Ammon's horn (tissue), 1 donor: Measurements from ENCODE around the gene ALOX15B.
A peak's percentile ranks its signal among the peaks of the same experiment; 100 is the strongest.
"Not testable (repeated sequence)": the region's sequence is repeated elsewhere in the genome, so short reads cannot be mapped to it uniquely, and the experiment has no call there.

Experiments
- DNase-seq: peaks from one replicate; pipeline ENCODE4 v3.0.0-alpha.2; 2016; ENCODE audit warnings: low spot score

Gene ALOX15B

DNA sequence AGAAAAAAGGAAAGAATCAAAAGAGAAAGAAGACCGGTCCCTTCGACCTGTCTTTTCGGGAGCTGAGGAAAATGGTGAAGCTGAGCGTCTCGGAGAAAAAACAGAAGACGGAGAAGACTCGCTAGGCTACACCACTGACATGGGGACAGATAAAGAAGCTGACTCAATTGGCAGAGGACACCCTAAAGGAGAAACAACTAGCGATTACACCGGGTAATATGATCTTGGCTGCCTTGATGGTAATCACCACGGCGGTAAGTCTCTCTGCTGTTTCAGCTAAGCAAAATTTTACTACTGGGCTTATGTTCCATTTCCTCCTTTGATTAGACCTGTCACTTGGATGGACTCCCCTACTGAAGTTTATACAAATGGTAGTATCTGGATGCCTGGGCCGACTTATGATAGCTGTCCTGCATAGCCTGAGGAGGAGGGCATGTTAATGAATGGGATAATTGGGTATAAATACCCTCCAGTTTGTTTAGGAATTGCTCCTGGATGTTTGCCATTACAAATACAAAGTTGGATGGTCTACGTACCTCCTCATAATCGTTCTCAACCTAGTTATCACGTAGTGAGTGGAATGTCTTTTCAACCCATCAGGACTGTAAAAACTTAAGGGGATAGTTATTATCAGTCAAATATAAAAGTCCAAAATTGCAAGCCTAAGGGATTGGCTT lies 24.1 kb downstream of the ALOX15B start:
- no peak for DNase-seq

DNA sequence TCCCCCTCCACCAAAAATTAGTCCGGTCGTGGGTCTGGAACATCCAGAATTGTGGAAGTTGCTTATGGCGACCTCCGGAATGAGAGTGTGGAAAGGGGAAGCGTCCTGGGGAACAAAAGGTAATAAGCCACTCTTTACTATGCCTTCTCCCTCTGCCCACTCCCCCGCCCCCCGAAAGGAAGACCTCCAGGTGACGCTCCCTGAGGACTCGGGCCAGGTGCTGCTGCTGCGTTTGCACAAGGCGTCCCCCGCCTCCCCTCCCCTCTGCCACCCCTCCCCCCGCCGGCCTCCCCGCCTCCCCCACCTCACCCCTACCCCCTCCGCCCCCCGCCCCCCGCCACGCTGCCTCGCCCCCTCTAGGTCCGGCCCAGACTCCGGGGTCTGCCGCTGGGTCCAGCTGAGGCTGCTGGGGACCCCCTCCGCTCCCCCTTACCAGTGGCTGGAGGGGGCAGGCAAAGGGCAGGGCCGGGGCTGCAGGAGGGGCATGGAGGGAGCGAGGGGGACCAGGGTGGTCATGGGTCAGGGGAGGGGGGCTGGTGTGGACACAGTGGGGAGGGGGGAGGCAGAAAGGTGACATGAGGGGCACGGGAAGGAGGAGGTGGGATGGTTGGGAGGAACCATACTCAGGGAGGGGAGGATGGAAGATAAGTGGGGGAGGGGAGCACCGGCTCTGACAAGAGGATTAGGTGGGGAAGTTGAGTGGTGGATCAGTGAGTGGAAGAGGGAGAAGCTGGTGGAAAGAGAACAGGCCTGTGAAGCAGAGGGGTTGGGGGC lies 25.1 kb downstream of the ALOX15B start:
- DNase-seq = no peak

DNA sequence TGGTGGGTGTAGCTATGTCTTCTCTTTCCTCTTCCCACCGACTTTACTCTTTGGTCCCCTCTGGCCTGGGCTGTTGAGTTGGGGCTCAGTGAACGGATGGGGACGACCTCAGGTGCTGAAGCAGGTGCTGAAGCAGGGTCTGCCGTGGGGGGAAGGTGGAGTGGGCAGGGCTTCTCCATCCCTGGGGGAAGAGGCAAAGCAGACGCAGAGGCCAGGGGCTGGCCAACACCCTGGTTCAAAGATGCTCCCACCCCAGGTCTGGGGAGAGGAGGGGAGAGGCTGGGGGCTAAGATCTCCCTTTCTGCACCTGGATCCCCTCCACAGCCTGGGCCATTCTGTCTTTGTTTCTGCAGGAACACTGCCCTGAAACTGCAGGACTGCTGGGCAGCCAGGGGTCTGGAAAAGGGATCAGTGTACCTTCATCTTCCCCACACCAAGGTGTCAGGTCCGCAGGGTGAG lies 25.7 kb downstream of the ALOX15B start:
- DNase-seq = no peak

DNA sequence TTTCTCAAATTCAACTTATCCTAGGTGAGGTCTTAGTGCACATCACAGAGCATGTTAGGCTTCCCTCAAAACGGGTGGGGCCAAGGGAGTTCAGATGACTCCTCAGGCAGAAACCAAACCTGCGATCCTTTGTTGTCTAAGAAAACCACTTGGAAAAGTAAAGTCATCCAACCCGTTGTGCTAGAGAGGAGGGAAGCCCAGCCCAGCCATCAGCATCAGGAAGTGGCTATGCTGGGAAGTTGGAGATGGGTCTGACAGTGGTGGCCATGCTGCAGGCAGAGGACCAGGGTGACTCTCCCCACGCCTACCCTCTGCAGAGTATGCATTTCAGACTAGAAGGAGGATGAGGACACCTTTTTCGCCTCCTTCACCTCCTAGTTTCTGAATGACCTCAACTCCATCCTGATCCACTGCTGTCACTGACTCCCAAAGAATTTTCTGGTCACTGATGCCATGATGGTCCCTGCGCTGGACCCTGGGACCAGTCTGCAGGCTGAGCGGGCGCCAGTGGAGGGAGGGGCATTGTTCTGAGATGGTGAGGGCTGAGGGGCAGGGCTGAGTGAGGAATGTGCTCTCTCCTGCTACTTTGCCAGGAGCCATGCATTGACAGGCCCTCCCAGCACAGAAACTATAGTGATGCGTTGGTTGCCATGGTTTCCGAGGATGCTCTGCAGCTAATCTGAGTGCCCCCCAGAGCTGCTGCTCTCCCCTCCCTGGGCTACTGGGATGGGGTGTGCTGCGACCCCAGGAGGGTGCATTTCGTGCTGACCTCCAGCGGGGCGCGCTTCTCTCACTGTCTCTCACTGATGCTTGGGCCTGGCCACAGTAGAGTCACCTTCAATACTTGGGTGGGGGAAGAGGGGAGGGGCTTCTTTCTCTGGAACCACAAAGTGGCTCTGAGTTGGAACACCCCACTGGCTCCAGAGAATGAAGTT lies 28.2 kb downstream of the ALOX15B start:
- DNase-seq = no peak

DNA sequence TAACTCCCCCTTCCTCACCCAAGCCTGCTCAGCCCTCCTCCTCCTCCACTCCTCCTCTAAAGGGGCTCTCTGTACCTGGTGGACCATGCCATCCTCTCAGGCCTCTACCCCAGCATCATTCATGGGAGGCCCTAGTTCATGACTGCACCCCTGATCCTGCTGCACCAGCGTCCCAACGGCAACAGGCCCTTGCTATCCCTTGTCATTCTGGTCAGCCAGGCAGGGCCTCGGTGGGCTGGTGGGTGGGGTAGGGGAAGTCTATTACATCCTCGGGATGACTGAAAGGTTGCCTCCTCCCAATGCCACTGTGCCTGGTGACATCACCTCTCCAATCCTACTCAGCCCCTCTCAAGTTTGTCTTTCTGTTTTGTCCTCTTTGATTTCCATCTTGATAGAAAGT lies 28.9 kb downstream of the ALOX15B start:
- no peak for DNase-seq

DNA sequence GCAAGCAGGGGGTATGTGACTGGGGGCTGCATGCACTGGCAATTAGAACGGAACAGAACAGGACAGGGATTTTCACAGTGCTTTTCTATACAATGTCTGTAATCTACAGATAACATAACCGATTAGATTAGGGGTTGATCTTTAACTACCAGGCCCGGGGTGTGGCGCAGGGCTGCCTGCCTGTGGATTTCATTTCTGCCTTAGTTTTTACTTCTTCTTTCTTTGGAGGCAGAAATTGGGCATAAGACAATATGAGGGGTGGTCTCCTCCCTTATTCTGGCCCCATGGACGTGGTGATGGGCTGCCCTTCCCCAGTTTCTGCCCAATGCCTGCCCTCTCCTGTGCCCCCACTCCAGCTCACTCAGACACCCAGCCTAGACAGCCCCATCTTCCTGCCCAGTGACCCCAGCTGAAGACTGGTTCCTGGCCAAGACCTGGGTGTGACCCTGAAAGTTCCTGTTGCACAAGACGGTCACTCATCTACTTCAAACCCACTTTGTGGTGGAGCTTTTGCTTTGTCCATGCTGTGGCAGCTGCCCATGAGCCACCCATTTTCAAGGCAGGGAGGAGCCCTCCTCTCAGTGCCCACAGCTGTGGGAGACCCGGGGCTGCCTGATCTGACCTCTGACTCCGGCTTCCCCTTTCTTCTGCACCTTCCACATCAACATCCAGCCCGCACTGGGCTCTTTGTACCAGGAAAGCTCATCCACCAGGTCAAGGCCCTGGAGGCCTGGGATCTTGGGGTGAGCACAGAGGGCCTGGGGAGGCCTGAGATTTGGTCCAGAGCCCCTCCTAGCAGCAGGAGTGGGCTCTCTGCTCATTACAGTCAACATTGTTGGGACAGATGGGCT lies 30.1 kb downstream of the ALOX15B start:
- no peak for DNase-seq

DNA sequence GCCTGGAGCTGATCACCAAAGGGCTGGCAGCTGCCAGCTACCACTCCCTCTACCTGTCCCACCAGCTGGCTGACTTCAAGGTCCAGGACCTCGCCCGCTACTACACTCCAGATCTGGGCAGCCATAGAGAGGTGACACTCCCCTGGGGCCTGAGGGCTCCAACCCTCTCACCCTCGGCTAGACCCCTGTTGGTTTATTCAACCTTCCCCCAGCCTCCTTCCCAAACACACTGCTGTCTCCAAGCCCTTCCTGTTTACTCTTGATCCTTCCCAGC lies 30.7 kb downstream of the ALOX15B start:
- DNase-seq = no peak

DNA sequence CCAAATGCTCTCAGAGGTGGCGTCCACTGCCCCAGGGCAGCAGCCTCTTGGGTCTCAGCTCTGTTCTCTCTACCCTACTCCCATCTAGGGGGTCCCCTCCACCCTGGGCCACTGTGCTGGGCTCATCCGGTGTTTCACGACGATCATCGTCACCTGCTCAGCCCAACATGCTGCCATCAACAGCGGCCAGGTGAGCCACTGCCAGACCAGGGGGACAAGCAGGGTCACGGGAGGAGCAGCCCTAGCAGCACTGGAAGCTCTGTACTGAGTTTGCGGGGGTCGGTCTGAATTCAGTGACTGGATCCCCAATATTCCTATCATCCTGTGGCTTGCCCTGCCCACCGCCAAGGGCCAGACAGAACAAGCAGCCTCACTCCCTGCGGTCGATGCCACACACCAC lies 32.6 kb downstream of the ALOX15B start:
- DNase-seq = no peak

DNA sequence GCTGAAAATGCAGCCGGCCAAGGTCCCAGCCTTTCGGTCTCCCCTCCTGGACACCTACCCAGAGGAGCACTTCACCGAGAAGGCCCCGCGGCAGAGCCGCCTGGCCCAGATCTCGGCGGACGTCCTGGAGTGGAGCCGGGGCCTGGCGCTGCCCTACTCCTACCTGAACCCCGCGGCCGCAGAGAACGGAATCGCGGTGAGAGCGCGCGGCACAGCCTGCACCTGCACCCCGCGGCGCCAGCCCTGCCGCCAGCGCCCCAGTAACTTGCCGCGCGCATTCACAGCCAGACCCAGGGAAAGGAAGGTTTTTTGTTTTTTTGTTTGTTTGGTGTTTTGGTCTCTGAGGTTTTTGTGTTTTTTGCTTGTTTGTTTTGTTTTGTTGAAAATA lies 33.5 kb downstream of the ALOX15B start:
- DNase-seq = no peak

DNA sequence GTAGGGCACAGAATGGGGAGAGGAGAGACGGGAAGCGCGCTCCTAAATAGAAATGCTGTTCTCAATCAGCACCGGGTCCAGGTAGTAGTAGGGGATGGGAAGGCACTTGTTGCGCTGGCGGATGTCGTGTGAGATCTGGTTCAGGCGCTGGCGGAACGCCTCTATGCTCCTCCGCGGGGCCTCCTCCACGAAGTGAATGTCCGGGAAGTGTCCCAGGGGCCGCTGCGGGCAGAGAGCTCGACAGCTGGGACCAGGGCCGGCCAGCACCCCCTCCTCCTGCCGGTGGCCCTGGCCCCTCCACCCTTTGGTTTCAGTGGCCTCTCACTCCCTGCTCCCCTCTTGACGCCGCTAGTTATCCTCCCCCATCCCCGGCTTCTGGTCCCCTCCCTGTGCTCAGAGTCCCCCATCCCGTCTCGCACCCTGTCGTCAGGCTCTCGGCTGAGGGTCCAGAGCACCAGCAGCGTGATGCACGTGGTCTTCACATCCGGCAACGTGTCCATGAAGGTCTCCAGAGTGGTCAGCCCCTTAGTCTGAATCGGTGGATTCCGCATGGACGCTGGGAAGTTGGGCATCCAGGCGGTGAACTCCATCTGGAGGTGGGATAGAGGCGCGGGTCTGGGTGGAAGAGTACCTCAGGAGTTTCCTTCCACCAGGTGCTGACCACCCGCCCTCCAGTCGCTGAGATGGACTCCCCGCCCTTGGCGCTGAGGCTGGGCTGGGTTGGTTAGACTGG lies 34.0 kb downstream of the ALOX15B start:
- no peak for DNase-seq

DNA sequence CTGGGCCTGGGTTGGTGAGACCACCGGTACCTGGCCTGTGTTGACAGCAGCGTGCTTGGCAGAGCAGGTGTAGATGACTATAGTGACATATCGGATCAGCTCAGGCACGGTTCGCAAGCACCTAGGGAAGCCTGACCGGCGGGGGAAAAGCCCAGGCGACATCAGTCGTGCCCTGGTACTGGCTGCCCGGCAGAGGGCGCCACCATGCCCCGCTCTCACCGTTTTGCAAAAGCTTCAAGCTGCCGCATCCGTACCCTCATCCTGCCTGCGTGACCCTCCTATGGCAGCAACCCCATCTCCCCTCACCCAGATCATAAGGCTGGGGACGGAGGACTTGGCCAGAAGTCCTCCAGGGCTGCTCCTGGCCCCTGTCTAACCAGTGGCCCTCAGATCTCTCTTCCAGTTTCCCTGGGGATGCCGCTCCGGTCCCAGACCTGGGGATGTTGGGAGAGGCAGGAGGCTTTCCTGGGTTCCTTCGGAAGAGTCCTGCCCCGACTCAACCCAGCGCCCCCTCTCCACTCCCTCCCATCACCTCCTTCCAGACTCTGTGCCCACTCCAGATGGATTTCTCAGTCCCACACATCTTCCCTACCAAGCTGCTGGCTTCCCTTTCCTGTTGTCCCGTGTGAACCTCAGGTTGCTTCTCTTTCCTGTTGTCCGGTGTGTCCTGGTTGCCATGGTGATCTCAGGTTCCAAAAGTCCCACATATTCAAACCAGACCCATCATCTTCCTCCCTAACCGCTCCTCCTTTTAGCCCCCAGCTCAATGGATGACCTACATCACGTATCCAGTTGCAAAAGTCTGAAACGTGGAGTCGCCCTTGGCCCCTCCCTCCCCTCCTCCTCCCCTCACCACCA lies 35.0 kb downstream of the ALOX15B start:
- peak; percentile 70 for DNase-seq

DNA sequence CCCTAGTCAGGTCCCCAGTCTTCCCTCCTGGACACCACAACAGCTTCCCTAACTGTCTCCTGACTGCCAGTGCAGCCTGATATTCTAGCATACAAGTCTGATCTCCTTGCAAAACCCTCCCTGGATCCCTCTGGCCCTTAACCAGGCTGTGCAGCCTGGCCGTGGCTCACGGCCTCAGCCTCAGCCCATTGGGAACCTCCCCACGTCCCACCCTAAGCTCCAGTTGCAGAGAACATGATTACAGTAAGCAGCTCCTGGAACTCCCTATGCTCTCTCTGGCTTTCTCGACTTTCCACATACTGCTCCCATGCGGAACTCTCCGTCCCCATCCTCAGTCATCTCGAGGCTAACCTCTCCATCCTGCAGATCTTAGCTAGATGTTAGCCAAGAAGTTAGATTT lies 35.7 kb downstream of the ALOX15B start:
- no peak for DNase-seq

DNA sequence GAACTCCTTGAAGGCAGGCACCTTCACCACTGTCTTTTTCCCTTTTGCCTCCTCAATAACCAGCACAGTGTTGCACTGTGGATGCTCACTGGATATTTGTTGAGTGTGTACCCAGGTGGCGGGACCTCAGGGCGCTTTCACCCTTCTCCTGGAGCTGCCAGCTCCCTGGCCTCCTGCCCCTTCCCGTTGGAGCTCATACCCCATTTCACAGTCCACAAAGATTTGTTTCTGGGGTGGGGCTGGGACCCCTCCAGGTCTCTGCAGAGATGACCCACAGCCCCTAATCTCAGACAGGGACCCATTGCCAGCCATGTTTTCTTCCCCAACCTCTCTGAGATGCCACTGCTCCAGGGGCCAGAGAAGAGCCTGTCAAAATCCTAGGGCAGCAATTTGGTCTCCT lies 36.2 kb downstream of the ALOX15B start:
- DNase-seq = no peak

DNA sequence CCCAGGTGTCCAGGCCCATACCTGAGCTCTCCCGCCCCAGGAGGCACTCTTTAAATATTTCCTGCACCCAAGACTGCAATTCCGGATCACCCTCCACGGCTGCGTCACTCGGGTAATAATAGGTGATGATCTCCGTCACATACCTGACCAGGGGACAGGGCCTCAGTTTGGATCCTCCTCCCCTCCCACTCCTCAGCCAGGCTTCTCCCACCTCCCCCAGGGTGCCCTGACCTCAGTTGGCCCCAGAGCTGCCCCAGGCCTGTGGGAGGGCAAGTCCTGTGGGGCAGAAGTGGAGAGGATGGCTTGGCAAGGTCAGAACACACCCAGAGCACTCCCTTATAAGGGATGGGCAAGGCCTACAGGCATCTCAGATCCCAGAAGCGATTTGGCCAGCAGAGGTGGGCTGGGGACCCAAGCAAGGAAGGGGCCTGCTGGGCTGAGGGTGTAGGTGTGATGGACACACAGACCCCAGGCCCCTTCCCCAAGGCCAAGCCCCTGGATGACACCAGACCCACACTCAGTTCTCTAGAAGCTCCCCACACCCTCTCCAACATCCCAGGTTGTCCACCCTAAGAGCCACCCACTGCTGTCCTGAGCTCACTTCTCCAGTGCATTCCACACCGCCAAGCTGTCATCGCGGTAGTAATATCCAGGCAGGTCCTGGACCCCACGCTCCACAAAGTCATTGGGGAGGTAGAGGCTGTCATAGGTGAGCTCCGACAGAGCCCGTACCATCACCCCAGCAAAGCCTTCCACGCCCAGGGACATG lies 36.9 kb downstream of the ALOX15B start:
- no peak for DNase-seq

DNA sequence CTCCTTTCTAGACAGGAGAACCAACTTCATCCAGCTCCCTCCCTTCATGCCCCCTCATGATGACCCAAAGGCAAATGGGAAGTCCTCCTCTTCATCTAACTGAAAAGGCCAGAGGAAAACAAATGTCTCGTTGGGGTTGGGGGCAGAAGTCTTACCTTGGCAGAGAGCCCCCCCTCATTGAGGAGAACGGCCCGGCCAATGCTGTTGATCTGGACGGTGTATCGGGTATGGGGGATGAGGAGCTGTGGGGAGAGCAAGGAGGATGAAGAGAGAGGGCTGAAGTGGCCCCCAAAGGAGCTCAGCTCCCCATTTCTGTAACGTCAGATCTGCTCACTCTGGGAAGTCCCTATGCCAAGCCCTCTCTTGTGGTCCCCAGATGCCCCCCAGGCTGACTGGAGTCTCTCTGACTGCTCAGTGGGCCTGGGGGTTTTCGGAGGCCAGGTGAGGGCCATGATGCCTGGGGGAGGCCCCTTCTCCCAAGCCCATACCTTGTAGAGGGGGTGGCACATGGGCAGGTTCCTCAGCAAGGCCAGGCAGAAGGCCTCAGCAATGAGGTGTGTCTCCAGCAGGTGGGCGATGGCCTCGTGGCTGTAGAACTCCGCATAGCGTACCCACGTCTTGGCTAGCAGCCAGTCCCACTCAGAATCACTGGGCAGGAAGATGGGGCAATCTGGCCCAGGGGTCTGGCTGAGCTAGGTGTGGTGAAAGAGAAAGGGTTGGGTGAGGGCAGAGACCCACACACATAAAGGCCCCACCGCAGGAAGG lies 37.8 kb downstream of the ALOX15B start:
- DNase-seq = no peak

DNA sequence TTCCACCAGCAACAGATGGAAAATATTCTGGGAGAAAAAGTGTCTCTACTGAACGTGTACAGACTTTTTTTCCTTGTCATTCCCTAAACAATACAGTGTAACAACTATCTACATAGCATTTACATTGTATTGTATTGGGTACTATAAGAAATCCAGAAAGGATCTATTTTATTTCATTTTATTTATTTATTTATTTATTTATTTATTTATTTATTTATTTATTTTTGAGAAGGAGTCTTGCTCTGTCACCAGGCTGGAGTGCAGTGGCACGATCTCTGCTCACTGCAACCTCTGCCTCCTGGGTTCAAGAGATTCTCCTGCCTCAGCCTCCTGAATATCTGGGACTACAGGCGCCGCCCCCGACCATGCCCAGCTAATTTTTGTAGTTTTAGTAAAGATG lies 39.1 kb downstream of the ALOX15B start:
- DNase-seq = not testable (repeated sequence)

DNA sequence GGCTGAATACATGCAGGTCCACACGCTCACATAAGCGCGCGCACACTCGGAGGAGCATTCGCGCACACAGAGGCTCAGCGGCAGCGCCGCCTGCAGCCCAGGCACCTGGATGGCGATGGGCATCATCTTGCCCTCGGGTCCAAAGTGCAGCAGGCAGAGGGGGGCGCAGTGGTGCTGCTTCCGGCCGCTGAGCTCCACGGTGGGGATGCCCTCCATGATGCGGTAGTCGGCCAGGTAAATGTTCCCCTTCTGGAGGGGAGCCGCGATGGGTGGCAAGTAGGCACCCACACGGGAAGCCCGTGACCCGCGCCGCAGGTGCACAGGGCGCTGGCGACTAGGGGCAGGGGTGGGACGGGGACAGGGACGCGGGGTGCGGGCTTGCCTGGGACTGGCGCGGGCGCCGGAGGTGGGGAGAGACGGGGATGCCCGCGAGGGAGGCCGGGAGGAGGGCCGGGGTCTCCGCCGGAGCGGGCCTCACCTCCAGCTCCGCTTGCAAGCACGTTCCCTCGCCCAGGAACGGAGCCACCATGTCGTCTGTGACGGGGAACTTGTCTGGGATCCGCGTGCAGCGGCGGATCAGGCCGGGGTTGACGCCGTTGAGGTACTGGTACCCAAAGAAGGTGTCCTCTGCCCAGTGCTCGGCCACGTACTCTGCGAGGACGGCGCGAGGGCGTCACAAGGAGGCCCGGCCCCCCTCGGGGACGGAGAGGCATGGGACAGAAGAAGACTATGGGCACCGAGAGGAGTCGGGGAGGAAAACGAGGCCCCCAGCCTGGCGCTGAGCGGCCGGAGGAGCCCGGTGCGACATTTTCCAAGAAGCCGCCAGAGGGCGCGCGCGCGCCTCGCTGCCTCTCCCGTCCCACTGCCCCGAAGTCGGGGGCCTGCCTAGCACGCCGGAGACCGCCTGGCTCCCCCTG lies 40.7 kb downstream of the ALOX15B start:
- DNase-seq = peak; percentile 60
